Mesenchymal stem cell (in vitro differentiated cells and primary cell): ENCODE data around the gene MRPL24.
A peak's percentile ranks its signal among the peaks of the same experiment; 100 is the strongest.

Experiments
- DNase-seq: peaks from one replicate; pipeline ENCODE4 v3.0.0-alpha.2; 2013
- H2AFZ ChIP-seq: one replicate; pipeline ENCODE4 v1.6.1; 2013; ENCODE audit warnings: low read depth, mild to moderate bottlenecking, control low read depth, inconsistent platforms, low read length, moderate library complexity
- H2AK5ac ChIP-seq: 2 replicates; pipeline ENCODE4 v1.6.1; 2013; ENCODE audit warnings: low read length, moderate library complexity, mild to moderate bottlenecking, inconsistent platforms; ENCODE audit not compliant: severe bottlenecking
- H2BK120ac ChIP-seq: one replicate; pipeline ENCODE4 v1.6.1; 2013; ENCODE audit warnings: low read depth, mild to moderate bottlenecking, inconsistent platforms, low read length, moderate library complexity
- H2BK12ac ChIP-seq, 2 experiments: one replicate each; pipeline ENCODE4 v1.6.1; 2013; ENCODE audit warnings: inconsistent platforms in 2 of 2, low read length in 2 of 2, mild to moderate bottlenecking in 2 of 2, moderate library complexity in 2 of 2, control low read depth in 1 of 2
- H2BK15ac ChIP-seq: one replicate; pipeline ENCODE4 v1.6.1; 2013; ENCODE audit warnings: mild to moderate bottlenecking, low read depth, inconsistent platforms; ENCODE audit not compliant: poor library complexity, severe bottlenecking
- H2BK5ac ChIP-seq: 2 replicates; pipeline ENCODE4 v1.6.1; 2013; ENCODE audit warnings: low read depth, mild to moderate bottlenecking, low read length, control low read depth, inconsistent platforms; ENCODE audit not compliant: poor library complexity, severe bottlenecking
- H3K14ac ChIP-seq, 2 experiments: one replicate each; pipeline ENCODE4 v1.6.1; 2013; ENCODE audit warnings: inconsistent platforms in 2 of 2, low read length in 2 of 2, control low read depth in 1 of 2, mild to moderate bottlenecking in 1 of 2, moderate library complexity in 1 of 2
- H3K18ac ChIP-seq, 2 experiments: one replicate each; pipeline ENCODE4 v1.6.1; 2013; ENCODE audit warnings: inconsistent platforms in 2 of 2, low read length in 2 of 2, control low read depth in 1 of 2, low read depth in 1 of 2, mild to moderate bottlenecking in 1 of 2
- H3K23ac ChIP-seq, 2 experiments: one replicate each; pipeline ENCODE4 v1.6.1; 2013; ENCODE audit warnings: inconsistent platforms in 2 of 2, low read length in 2 of 2, mild to moderate bottlenecking in 2 of 2, moderate library complexity in 2 of 2, control low read depth in 1 of 2
- H3K27ac ChIP-seq: 2 replicates; pipeline ENCODE4 v1.5.1; 2013; ENCODE audit warnings: mild to moderate bottlenecking, moderate library complexity, low read length, control low read depth, inconsistent platforms; ENCODE audit not compliant: poor library complexity, severe bottlenecking
- H3K27me3 ChIP-seq, 2 experiments: 2 replicates each; pipeline versions ENCODE4 v1.6.1 to v1.7.0; 2013; ENCODE audit warnings: low read length in 2 of 2, mild to moderate bottlenecking in 2 of 2, moderate library complexity in 2 of 2, control low read depth in 1 of 2, inconsistent platforms in 1 of 2; ENCODE audit not compliant: control insufficient read depth in 1 of 2, insufficient read depth in 1 of 2
- H3K36me3 ChIP-seq, 2 experiments: 2 replicates each; pipeline versions ENCODE4 v1.6.1 to v1.7.0; 2013; ENCODE audit warnings: low read length in 2 of 2, control low read depth in 1 of 2, inconsistent platforms in 1 of 2, low read depth in 1 of 2, mild to moderate bottlenecking in 1 of 2; ENCODE audit not compliant: insufficient read depth in 2 of 2, control insufficient read depth in 1 of 2
- H3K4ac ChIP-seq, 2 experiments: one replicate each; pipeline ENCODE4 v1.6.1; 2013; ENCODE audit warnings: inconsistent platforms in 2 of 2, low read length in 2 of 2, mild to moderate bottlenecking in 2 of 2, moderate library complexity in 2 of 2, control low read depth in 1 of 2, low read depth in 1 of 2
- H3K4me1 ChIP-seq: 2 replicates; pipeline ENCODE4 v1.6.1; 2013; ENCODE audit warnings: low read depth, low read length, control low read depth; ENCODE audit not compliant: control insufficient read depth, insufficient read depth
- H3K4me2 ChIP-seq: 2 replicates; pipeline ENCODE4 v1.6.1; 2013; ENCODE audit warnings: low read length, mild to moderate bottlenecking, inconsistent platforms; ENCODE audit not compliant: poor library complexity, severe bottlenecking
- H3K4me3 ChIP-seq, 2 experiments: 2 replicates each; pipeline versions ENCODE4 v1.5.1 to v1.7.0; 2013; ENCODE audit warnings: low read length in 2 of 2, mild to moderate bottlenecking in 2 of 2, control low read depth in 1 of 2, low read depth in 1 of 2; ENCODE audit not compliant: insufficient read depth in 1 of 2
- H3K79me1 ChIP-seq: replicated peaks from 2 replicates; pipeline ENCODE4 v1.6.1; 2013; ENCODE audit warnings: mild to moderate bottlenecking, control low read depth, low read length, inconsistent platforms; ENCODE audit not compliant: poor library complexity, severe bottlenecking
- H3K9ac ChIP-seq: 2 replicates; pipeline ENCODE4 v1.7.0; 2013; ENCODE audit warnings: mild to moderate bottlenecking, low read length, moderate library complexity
- H3K9me3 ChIP-seq: 2 replicates; pipeline ENCODE4 v1.7.0; 2013; ENCODE audit warnings: mild to moderate bottlenecking, low read length; ENCODE audit not compliant: control insufficient read depth
- H4K8ac ChIP-seq: one replicate; pipeline ENCODE4 v1.6.1; 2013; ENCODE audit warnings: inconsistent platforms, mild to moderate bottlenecking, low read length, moderate library complexity
- H4K91ac ChIP-seq: one replicate; pipeline ENCODE4 v1.6.1; 2013; ENCODE audit warnings: mild to moderate bottlenecking, low read length, inconsistent platforms
- WGBS: methylation state at CpG from one replicate; pipeline ENCODE4 v1.1.7; 2013; ENCODE audit warnings: mixed read lengths; 5-methylcytosine and 5-hydroxymethylcytosine counted together

MRPL24 gene

DNA sequence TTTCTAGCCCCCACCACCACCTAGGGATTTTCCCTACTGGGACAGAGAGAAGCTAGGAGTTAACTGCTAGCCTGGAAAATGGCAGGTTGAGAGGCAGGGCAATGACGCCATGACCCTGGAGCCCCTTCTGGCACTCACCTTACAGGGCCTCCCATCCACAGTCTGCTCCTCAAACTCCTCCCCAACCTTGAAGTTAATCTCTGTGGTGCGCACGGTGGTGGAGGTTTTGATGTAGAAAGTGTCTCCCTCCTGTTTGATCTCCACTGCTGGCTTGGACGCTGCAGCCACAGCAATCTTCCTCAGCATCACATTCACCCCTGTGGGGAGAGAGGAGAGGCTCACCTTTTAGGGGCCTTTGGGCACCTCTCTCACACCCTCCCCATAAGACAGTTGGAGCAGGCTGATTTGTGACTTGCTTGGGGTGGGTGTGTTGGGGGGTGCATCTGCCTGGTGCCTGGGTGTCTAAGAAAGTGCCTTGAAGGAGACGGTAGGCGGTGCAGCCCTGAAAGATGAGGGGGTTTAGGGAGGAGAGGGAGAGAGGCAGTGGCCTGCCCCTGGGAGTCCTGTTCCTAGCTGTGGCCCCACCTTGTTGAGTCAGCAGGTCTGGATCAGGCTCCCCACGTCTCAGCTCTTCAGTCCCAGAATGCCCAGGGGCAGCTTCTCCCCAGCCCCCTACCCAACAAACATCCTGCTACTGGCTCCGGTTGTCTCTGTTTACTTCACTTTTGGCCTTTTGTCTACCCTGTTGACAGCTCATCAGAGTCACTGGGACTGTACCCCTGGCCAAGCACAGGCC lies 40.0 kb downstream of the MRPL24 start:
- H3K4me2 ChIP-seq = no peak overlapping the region
- H4K8ac ChIP-seq = no peak overlapping the region
- no peak overlapping the region for H2AK5ac ChIP-seq
- peaks cover 18 to 42% of the 10 kb centered on the region in 2 experiments for H3K36me3 ChIP-seq
- H2BK120ac ChIP-seq = no peak overlapping the region
- no peak overlapping the region for H3K4ac ChIP-seq
- no peak overlapping the region for H4K91ac ChIP-seq
- no peak overlapping the region for H3K23ac ChIP-seq
- no peak overlapping the region for H3K14ac ChIP-seq
- H2BK12ac ChIP-seq = no peak overlapping the region
- peaks cover 35% of the 10 kb centered on the region for H3K4me1 ChIP-seq
- H2BK15ac ChIP-seq = no peak overlapping the region
- H2BK5ac ChIP-seq = no peak overlapping the region
- no peak overlapping the region for H3K27ac ChIP-seq
- H3K18ac ChIP-seq = peak overlapping the region in 1 of 2 experiments; percentile 5
- no peak for DNase-seq
- H3K27me3 ChIP-seq = peaks cover 0 to 34% of the 10 kb centered on the region in 2 experiments
- H3K9me3 ChIP-seq = no peaks in the 10 kb centered on the region
- peak overlapping the region; percentile 27 for H3K9ac ChIP-seq
- H2AFZ ChIP-seq = no peak overlapping the region
- H3K79me1 ChIP-seq = no peaks in the 10 kb centered on the region
- H3K4me3 ChIP-seq = peak overlapping the region in 1 of 2 experiments; percentile 19
- 10% methylated on average over 2 of the region's 8 CpGs for WGBS

DNA sequence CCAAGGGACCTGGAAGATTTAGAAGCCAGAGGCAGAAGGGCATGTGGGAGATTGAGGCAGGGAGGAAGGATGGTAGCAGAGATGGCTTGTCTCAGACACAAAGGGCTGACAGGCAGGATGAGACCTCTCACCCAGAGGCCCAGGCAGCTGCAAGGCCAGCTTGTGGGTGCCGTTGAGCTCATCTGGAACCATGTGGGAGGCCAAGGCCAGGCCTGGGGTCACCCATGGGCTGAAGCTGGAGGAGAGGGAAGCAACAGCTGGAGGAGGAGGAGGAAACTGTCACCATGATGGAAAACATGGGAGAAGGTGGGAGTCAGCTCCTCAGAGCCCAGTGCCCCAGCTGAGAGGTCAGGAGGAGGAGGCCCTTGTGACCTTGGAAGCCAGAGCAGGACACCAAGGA lies 41.9 kb downstream of the MRPL24 start:
- H2BK12ac ChIP-seq = no peak overlapping the region
- peak overlapping the region in 1 of 2 experiments; percentile 8 for H3K14ac ChIP-seq
- no peak overlapping the region for H2AK5ac ChIP-seq
- H2AFZ ChIP-seq = no peak overlapping the region
- peaks cover 19% of the 10 kb centered on the region for H3K4me1 ChIP-seq
- H2BK120ac ChIP-seq = no peak overlapping the region
- H4K8ac ChIP-seq = no peak overlapping the region
- H3K4me3 ChIP-seq = no peak overlapping the region
- peaks cover 0 to 18% of the 10 kb centered on the region in 2 experiments for H3K27me3 ChIP-seq
- no peak overlapping the region for H3K9ac ChIP-seq
- H3K18ac ChIP-seq = no peak overlapping the region
- 33% methylated on average over 1 of the region's 1 CpG for WGBS
- H3K27ac ChIP-seq = no peak overlapping the region
- H3K4me2 ChIP-seq = no peak overlapping the region
- no peak overlapping the region for H2BK15ac ChIP-seq
- no peaks in the 10 kb centered on the region for H3K79me1 ChIP-seq
- no peak overlapping the region for H3K4ac ChIP-seq
- H3K23ac ChIP-seq = no peak overlapping the region
- peaks cover 18 to 42% of the 10 kb centered on the region in 2 experiments for H3K36me3 ChIP-seq
- no peak for DNase-seq
- H4K91ac ChIP-seq = no peak overlapping the region
- H3K9me3 ChIP-seq = no peaks in the 10 kb centered on the region
- H2BK5ac ChIP-seq = no peak overlapping the region

DNA sequence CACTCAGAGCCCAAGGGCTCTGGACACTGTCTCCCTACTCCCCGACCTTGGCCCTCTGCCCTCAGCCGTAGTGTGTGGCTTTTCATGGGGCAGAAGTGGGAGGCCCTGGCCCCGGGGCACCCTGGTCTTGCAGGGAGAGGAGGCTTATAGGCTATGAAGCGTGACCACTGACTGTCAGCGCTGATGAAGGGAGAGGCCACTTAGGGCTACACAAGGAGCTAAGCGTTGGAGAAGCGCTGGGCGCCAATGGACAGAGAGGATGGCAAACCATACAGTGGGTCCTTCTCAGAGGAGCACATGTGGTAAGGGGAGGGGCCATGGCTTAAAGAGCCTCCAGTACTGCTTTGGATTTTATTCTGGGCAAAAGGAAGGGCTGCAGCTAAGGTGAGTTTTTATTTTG lies 43.4 kb downstream of the MRPL24 start:
- peaks cover 0 to 27% of the 10 kb centered on the region in 2 experiments for H3K27me3 ChIP-seq
- H3K9me3 ChIP-seq = no peaks in the 10 kb centered on the region
- no peak overlapping the region for H3K4me3 ChIP-seq
- no peak overlapping the region for H4K91ac ChIP-seq
- no peak for DNase-seq
- H2BK120ac ChIP-seq = no peak overlapping the region
- H3K27ac ChIP-seq = no peak overlapping the region
- WGBS = 87% methylated on average over 8 of the region's 8 CpGs
- H3K23ac ChIP-seq = no peak overlapping the region
- no peak overlapping the region for H2BK12ac ChIP-seq
- no peak overlapping the region for H2AFZ ChIP-seq
- no peak overlapping the region for H3K9ac ChIP-seq
- no peak overlapping the region for H2BK15ac ChIP-seq
- H3K4me1 ChIP-seq = peaks cover 24% of the 10 kb centered on the region
- no peaks in the 10 kb centered on the region for H3K79me1 ChIP-seq
- H3K4me2 ChIP-seq = no peak overlapping the region
- no peak overlapping the region for H3K4ac ChIP-seq
- H2AK5ac ChIP-seq = no peak overlapping the region
- H2BK5ac ChIP-seq = no peak overlapping the region
- no peak overlapping the region for H4K8ac ChIP-seq
- no peak overlapping the region for H3K18ac ChIP-seq
- H3K14ac ChIP-seq = no peak overlapping the region
- H3K36me3 ChIP-seq = peaks cover 18 to 42% of the 10 kb centered on the region in 2 experiments

DNA sequence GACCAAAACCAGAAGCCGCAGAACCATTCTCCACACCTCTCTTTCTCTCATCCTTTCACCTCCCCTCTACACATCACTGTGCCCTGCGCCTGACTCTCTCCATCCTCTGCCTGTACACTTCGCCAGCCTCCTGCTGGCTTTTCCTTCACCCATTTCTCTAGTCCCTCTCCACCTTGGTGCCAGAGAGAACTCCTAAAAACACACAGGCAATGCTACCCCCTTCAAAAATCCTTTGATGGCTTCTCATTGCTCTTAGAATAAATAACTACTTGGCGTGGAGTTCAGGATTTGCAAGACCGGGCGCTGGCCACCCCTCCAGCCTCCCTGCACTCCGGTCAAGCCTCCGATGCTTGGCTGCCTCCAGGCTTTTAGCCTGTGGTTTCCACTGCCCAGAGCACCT lies 44.1 kb downstream of the MRPL24 start:
- no peak overlapping the region for H2AK5ac ChIP-seq
- H3K9ac ChIP-seq = no peak overlapping the region
- H2BK15ac ChIP-seq = no peak overlapping the region
- WGBS = 85% methylated on average over 8 of the region's 8 CpGs
- H4K8ac ChIP-seq = no peak overlapping the region
- no peak overlapping the region for H3K4me2 ChIP-seq
- H3K4me1 ChIP-seq = peaks cover 30% of the 10 kb centered on the region
- H3K27me3 ChIP-seq = peaks cover 0 to 34% of the 10 kb centered on the region in 2 experiments
- no peak overlapping the region for H2BK120ac ChIP-seq
- no peak overlapping the region for H3K18ac ChIP-seq
- H3K4ac ChIP-seq = no peak overlapping the region
- no peak overlapping the region for H2BK12ac ChIP-seq
- H3K9me3 ChIP-seq = no peaks in the 10 kb centered on the region
- H3K27ac ChIP-seq = no peak overlapping the region
- H2BK5ac ChIP-seq = no peak overlapping the region
- H3K23ac ChIP-seq = no peak overlapping the region
- no peak overlapping the region for H3K14ac ChIP-seq
- no peaks in the 10 kb centered on the region for H3K79me1 ChIP-seq
- DNase-seq = no peak
- H2AFZ ChIP-seq = peak overlapping the region; percentile 34
- H3K4me3 ChIP-seq = no peak overlapping the region
- no peak overlapping the region for H4K91ac ChIP-seq
- peaks cover 18 to 40% of the 10 kb centered on the region in 2 experiments for H3K36me3 ChIP-seq
